K562 (cell line): Measurements from ENCODE around the gene PPIF.

Source experiments
- MEIS2 ChIP-seq: fragments of 450-650 bp; IDR thresholded peaks from 2 replicates; pipeline ENCODE4 v1.6.1; 2014; ENCODE audit warnings: mild to moderate bottlenecking; ENCODE audit not compliant: partially characterized antibody
- REST ChIP-seq, 2 experiments: fragments of 450-650 bp; formaldehyde crosslinking in 1 of 2; IDR thresholded peaks; 2 replicates each; pipeline versions ENCODE4 v1.4.0 to v1.6.1; 2014 to 2020; ENCODE audit warnings: mild to moderate bottlenecking in 2 of 2, borderline replicate concordance in 1 of 2, low read depth in 1 of 2
- YY1 ChIP-seq, 3 experiments: IDR thresholded peaks; 2 replicates each; pipeline ENCODE4 v1.6.1; 2011; ENCODE audit warnings: low read length in 2 of 3, mild to moderate bottlenecking in 2 of 3, moderate library complexity in 2 of 3, borderline replicate concordance in 1 of 3, control low read depth in 1 of 3, low read depth in 1 of 3; ENCODE audit not compliant: insufficient read depth in 3 of 3, insufficient replicate concordance in 2 of 3, control insufficient read depth in 1 of 3, insufficient read length in 1 of 3; ENCODE audit errors: extremely low read depth in 1 of 3
- ZNF436 ChIP-seq: fragments of 250-450, 450-650 bp; sonication (Bioruptor Pico); formaldehyde crosslinking; IDR thresholded peaks from 2 replicates; pipeline ENCODE4 v1.7.0; 2020; ENCODE audit warnings: mild to moderate bottlenecking

DNA sequence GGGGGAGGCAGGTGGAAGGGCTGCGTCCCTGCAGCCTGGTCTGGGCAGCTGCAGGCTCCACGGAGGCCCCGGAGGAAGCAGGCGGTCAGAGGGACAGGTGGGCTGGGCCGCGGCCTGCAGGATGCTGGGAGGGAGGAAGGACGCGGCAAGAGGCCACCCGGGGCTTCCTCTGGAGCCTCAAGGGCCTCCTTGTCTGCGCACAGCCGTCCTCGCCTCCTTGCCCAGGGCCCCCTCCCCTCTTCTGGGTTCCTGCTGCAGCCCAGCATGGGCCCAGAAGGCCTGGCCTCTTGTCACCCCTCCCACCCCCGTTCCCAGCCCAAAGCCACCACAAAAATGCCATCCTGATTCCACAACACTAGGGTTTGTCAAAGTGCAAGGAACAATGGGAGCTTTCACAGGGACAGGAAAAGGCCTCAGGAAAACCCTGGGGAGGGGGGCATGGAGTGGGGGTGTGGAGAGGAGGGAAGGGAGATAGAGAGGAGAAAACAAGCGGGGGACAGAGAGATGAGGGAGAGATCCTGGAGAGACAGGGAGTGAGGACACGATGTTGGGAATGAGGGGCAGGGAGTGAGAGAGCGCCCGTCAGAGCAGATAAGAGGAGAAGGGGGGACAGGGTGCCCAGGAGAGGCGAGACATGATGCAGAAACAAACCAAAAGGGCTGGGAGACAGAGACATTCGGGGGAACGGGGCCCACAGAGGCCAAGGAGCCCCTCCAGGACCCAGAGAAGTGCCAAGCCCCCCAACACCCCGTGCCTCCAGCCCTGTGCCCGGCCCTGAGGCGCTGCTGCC is 56.4 kb downstream of the PPIF start:
- TF ChIP-seq MEIS2 (no peak), YY1 (IDR thresholded peaks at IDR 0.05; ENCODE audit: borderline replicate concordance in 1 of 3, control insufficient read depth in 1 of 3, extremely low read depth in 1 of 3, insufficient read depth in 3 of 3, insufficient read length in 1 of 3, insufficient replicate concordance in 2 of 3, low read depth in 1 of 3, low read length in 2 of 3) (no peak), REST (IDR thresholded peaks at IDR 0.05; ENCODE audit: borderline replicate concordance) (no peak), REST (CRISPR knock-in tag; IDR thresholded peaks at IDR 0.05; ENCODE audit: low read depth) (no peak), ZNF436 (no peak)
